DOHH2 (cell line): ENCODE results near the gene SIRPG.

Experiments
- H3F3A ChIP-seq: fragments of 200-600 bp; sonication (generic), shearing (Covaris generic); 2 replicates; pipeline ENCODE4 v1.6.0; 2016; ENCODE audit warnings: antibody characterized with exemption, mild to moderate bottlenecking; ENCODE audit not compliant: control insufficient read depth, insufficient read depth
- H3K27ac ChIP-seq: fragments of 200-600 bp; sonication (generic); 2 replicates; pipeline ENCODE4 v1.5.1; 2014; ENCODE audit warnings: low read depth, mild to moderate bottlenecking, low read length, moderate library complexity
- H3K27me3 ChIP-seq: fragments of 200-600 bp; sonication (generic); 2 replicates; pipeline ENCODE4 v1.6.1; 2014; ENCODE audit warnings: mild to moderate bottlenecking, low read length, mixed read lengths; ENCODE audit not compliant: control insufficient read depth
- H3K36me3 ChIP-seq: fragments of 200-600 bp; sonication (generic); 2 replicates; pipeline ENCODE4 v1.6.1; 2014; ENCODE audit warnings: mild to moderate bottlenecking, low read length, moderate library complexity, mixed read lengths; ENCODE audit not compliant: control insufficient read depth
- H3K4me1 ChIP-seq: fragments of 200-600 bp; sonication (generic); 2 replicates; pipeline ENCODE4 v1.6.1; 2014; ENCODE audit warnings: mild to moderate bottlenecking, low read length, mixed read lengths; ENCODE audit not compliant: control insufficient read depth
- H3K4me2 ChIP-seq: fragments of 200-600 bp; sonication (generic); 2 replicates; pipeline ENCODE4 v1.6.0; 2014; ENCODE audit warnings: mild to moderate bottlenecking, low read length, moderate library complexity
- H3K4me3 ChIP-seq: fragments of 200-600 bp; sonication (generic); 2 replicates; pipeline ENCODE4 v1.5.1; 2014; ENCODE audit warnings: mild to moderate bottlenecking, low read length, mixed read lengths
- H3K79me2 ChIP-seq: fragments of 200-600 bp; sonication (generic); 2 replicates; pipeline ENCODE4 v1.6.1; 2014; ENCODE audit warnings: mild to moderate bottlenecking, low read length, mixed read lengths; ENCODE audit not compliant: control insufficient read depth
- H3K9me2 ChIP-seq: fragments of 200-600 bp; sonication (generic); replicated peaks from 2 replicates; pipeline ENCODE4 v1.6.1; 2014; ENCODE audit warnings: mild to moderate bottlenecking, low read length, mixed read lengths; ENCODE audit not compliant: control insufficient read depth
- H3K9me3 ChIP-seq: fragments of 200-600 bp; sonication (generic); 2 replicates; pipeline ENCODE4 v1.6.1; 2014; ENCODE audit warnings: antibody characterized with exemption, low read length, mixed read lengths; ENCODE audit not compliant: control insufficient read depth, insufficient read depth
- H4K20me1 ChIP-seq: fragments of 200-600 bp; sonication (generic); 2 replicates; pipeline ENCODE4 v1.6.0; 2014; ENCODE audit warnings: low read depth, mild to moderate bottlenecking, antibody characterized with exemption, low read length, moderate library complexity; ENCODE audit not compliant: control insufficient read depth, insufficient read depth
- CTCF ChIP-seq: fragments of 200-600 bp; sonication (generic); IDR thresholded peaks from one replicate; pipeline ENCODE4 v1.5.1; 2014; ENCODE audit warnings: antibody characterized with exemption, mild to moderate bottlenecking, low read depth, low read length; ENCODE audit not compliant: poor library complexity, severe bottlenecking
- EZH2phosphoT487 ChIP-seq: fragments of 200-600 bp; sonication (generic); IDR thresholded peaks from 2 replicates; pipeline ENCODE4 v1.6.1; 2017; ENCODE audit warnings: borderline replicate concordance, mild to moderate bottlenecking, antibody characterized with exemption, low read length, moderate library complexity, mixed read lengths

Gene SIRPG

DNA sequence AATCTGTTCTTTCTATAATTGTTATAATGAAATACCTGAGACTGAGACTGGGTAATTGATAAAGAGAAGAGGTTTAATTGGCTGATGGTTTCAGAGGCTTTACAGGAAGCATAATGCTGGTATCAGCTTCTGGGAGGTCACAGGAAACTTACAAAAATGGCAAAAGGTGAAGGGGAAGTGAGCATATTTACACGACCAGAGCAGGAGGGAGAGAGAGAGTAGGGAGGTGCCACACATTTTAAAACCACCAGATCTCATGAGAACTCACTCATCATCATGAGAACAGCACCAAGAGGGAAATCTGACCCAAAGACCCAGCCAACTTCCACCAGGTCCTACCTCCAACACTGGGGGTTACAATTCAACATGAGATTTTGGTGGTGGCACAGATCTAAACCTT is 35.1 kb downstream of the SIRPG start:
- Histone ChIP-seq H4K20me1 (no peaks in the 10 kb centered on the region), H3F3A (0 out of 2 replicates have a peak, but pooled peaks cover 2% of the 10 kb centered on the region), H3K27ac (no peak overlapping the region), H3K4me2 (peak overlapping the region; percentile 52), H3K36me3 (no peaks in the 10 kb centered on the region), H3K4me1 (peaks cover 66% of the 10 kb centered on the region), H3K79me2 (no peaks in the 10 kb centered on the region), H3K27me3 (peaks cover 6% of the 10 kb centered on the region), H3K4me3 (no peak overlapping the region), H3K9me2 (no peaks in the 10 kb centered on the region), H3K9me3 (no peaks in the 10 kb centered on the region)
- TF ChIP-seq CTCF (no peak), EZH2phosphoT487 (no peak)

DNA sequence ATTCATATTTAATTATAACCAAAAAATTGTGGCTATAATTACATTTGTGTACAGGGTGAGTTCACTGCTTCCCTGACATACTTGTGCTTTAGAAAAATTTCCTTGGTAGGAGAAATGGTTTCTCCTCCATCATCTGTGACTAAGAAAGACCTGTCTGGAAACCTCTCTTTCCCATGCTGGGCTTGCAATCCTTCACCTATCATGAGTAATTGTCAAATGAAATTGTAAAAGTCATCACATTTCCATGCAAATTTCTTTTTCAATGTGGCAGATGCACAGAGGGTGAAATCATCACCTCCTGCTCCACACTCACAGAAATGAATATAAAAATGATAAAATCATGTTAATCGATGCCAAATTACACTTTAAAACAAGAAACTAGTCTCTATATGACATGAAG is 36.3 kb downstream of the SIRPG start:
- no peak overlapping the region for H3K4me2 ChIP-seq
- H3K36me3 ChIP-seq, result no peaks in the 10 kb centered on the region
- H3K4me3 ChIP-seq, result no peak overlapping the region
- peaks cover 77% of the 10 kb centered on the region for H3K4me1 ChIP-seq
- TF ChIP-seq CTCF (no peak), EZH2phosphoT487 (no peak)
- H3K9me3 ChIP-seq, result no peaks in the 10 kb centered on the region
- no peak overlapping the region for H3K27ac ChIP-seq
- H3K79me2 ChIP-seq, result no peaks in the 10 kb centered on the region
- H3F3A ChIP-seq, result 0 out of 2 replicates have a peak, but pooled peaks cover 4% of the 10 kb centered on the region
- H3K27me3 ChIP-seq, result 0 out of 2 replicates have a peak, but pooled peaks cover 3% of the 10 kb centered on the region
- H3K9me2 ChIP-seq, result no peaks in the 10 kb centered on the region
- no peaks in the 10 kb centered on the region for H4K20me1 ChIP-seq

- TF ChIP-seq CTCF (no peak), EZH2phosphoT487 (no peak)
These were observed 37.6 kb downstream of the SIRPG start, which contains the start of gene SIRPB1 for GRCh38 chr20:1619861-1620444. TSS of gene SIRPB1 (minus strand) at chr20:1620009. CDS start at chr20:1619944, 65 bp downstream.

More at GRCh38 chr20:1619861-1620444, 37.6 kb downstream of the SIRPG start, which contains the start of gene SIRPB1:
- Histone ChIP-seq H3K79me2 (no peaks in the 10 kb centered on the region), H3K4me3 (peak within 1 kb of the TSS; percentile 26), H4K20me1 (no peaks in the 10 kb centered on the region), H3K27ac (peak within 1 kb of the TSS; percentile 17), H3K36me3 (no peaks in the 10 kb centered on the region), H3K9me2 (no peaks in the 10 kb centered on the region), H3K4me1 (peaks cover 87% of the 10 kb centered on the region), H3K27me3 (no peaks in the 10 kb centered on the region), H3K9me3 (no peaks in the 10 kb centered on the region), H3K4me2 (peak within 1 kb of the TSS; percentile 44), H3F3A (0 out of 2 replicates have a peak, but pooled peaks cover 4% of the 10 kb centered on the region)
